ENCODE measurements around the gene SIVA1. TPM values are rescaled to one million over a fixed set of nuclear protein-coding genes. Genes with fewer than 3 reads are reported as not detected.

SIVA1 gene
- total RNA-seq, 6 experiments from 2014 or later = 38.1 to 252 (median 50.6) TPM

DNA sequence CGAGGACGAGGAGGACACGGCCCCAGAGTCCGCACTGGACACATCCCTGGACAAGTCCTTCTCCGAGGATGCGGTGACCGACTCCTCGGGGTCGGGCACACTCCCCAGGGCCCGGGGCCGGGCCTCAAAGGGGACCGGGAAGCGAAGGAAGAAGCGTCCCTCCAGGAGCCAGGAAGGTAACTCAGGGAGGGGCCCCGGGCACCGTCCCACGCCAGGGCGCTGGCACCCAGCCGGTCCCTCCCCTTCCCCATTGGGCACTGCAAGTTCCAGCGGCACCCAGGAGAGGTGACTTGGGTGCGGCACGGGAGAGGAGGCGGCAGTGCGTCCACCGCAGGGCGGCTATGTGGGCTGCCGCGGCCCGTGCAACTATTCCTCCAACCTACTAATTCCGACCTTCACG is 38.3 kb upstream of the SIVA1 start:
- Histone ChIP-seq H3K27ac (no peak overlapping the region), H3K9me3 (no peaks in the 10 kb centered on the region), H3K4me1 (no peaks in the 10 kb centered on the region), H3K27me3 (no peaks in the 10 kb centered on the region), H3K36me3 (peaks cover 0 to 58% (median 29%) of the 10 kb centered on the region in 4 donors), H3K4me3 (no peak overlapping the region)
- DNase-seq (no peak), ATAC-seq (no peak)
- intact Hi-C loops (cut with DNase I) = loop anchor here in 1 of 2 donors (5.0 kb wide), 1 partner anchor 62 kb away; no protein-coding TSS in a partner anchor
- WGBS (ENCODE audit: insufficient coverage, low coverage, low lambda C conversion rate, missing lambda C conversion rate) = 92% methylated on average over 13 of the region's 31 CpGs
- TF ChIP-seq, protein P1, sequence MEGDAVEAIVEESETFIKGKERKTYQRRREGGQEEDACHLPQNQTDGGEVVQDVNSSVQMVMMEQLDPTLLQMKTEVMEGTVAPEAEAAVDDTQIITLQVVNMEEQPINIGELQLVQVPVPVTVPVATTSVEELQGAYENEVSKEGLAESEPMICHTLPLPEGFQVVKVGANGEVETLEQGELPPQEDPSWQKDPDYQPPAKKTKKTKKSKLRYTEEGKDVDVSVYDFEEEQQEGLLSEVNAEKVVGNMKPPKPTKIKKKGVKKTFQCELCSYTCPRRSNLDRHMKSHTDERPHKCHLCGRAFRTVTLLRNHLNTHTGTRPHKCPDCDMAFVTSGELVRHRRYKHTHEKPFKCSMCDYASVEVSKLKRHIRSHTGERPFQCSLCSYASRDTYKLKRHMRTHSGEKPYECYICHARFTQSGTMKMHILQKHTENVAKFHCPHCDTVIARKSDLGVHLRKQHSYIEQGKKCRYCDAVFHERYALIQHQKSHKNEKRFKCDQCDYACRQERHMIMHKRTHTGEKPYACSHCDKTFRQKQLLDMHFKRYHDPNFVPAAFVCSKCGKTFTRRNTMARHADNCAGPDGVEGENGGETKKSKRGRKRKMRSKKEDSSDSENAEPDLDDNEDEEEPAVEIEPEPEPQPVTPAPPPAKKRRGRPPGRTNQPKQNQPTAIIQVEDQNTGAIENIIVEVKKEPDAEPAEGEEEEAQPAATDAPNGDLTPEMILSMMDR (IDR thresholded peaks at IDR 0.05) = no peak
- no peak for TF ChIP-seq POLR2A (IDR thresholded peaks at IDR 0.05)

DNA sequence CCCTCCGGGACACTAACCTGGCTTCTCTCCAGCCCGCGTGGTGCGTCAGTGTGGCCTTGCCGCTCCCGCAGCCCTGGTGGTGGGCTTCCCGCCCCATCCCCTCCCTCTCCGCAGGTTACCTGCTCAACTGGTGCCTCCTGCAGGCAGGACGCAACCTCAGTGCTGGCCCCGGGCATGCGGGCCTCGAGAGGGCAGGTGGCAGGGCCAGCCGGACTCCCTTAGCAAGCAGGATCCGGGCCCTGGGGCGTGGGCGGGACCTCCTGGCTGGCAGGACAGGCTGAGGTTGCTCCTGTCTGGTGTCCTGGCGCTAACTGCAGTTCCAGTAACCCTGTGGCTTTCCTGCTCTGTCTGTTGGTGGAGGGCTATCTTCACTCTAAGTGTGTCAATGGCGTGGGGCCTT is 37.5 kb upstream of the SIVA1 start:
- ATAC-seq (peak in 1 of 4 donors; percentile 9), DNase-seq (no peak)
- intact Hi-C loops (cut with DNase I) = no loop called here
- Histone ChIP-seq H3K36me3 (peaks cover 0 to 53% (median 26%) of the 10 kb centered on the region in 4 donors), H3K4me1 (no peaks in the 10 kb centered on the region), H3K4me3 (no peak overlapping the region), H3K27ac (no peak overlapping the region), H3K9me3 (no peaks in the 10 kb centered on the region), H3K27me3 (no peaks in the 10 kb centered on the region)
- no peak for TF ChIP-seq POLR2A (IDR thresholded peaks at IDR 0.05)
- TF ChIP-seq, protein P1 (IDR thresholded peaks at IDR 0.05) = no peak
- WGBS (ENCODE audit: insufficient coverage, low coverage, low lambda C conversion rate, missing lambda C conversion rate) = 86% methylated on average over 7 of the region's 18 CpGs

DNA sequence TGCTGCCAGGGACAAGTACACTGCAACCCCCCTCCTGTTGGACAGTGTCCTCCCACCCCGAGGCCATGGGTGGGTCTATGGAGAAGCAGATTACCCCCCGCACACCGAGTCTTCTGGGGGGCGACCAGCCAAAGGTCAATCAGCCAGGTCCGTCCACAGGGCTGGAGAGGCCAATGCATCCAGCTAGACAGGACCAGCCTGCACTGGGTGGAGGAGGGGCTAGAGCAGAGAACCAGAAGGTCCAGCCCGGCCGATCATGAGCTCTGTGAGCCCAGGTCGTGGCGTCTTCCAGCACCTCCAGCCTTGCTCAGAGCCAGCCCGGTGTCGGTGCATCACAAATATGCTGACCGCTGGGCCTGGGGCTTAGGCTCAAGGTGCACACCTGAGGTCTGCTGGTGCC is 37.1 kb upstream of the SIVA1 start:
- TF ChIP-seq POLR2A (IDR thresholded peaks at IDR 0.05) = no peak
- TF ChIP-seq, protein P1 (IDR thresholded peaks at IDR 0.05) = no peak
- whole genome bisulfite sequencing (ENCODE audit: insufficient coverage, low coverage, low lambda C conversion rate, missing lambda C conversion rate) = no CpG with 5 or more reads among the region's 12 CpGs
- H3K9me3 ChIP-seq = no peaks in the 10 kb centered on the region
- intact Hi-C loops (cut with DNase I) = no loop called here
- DNase-seq = no peak
- no peak for ATAC-seq
- no peak overlapping the region for H3K4me3 ChIP-seq
- H3K27ac ChIP-seq = no peak overlapping the region
- no peaks in the 10 kb centered on the region for H3K27me3 ChIP-seq
- no peaks in the 10 kb centered on the region for H3K4me1 ChIP-seq
- peaks cover 0 to 49% (median 22%) of the 10 kb centered on the region in 4 donors for H3K36me3 ChIP-seq

DNA sequence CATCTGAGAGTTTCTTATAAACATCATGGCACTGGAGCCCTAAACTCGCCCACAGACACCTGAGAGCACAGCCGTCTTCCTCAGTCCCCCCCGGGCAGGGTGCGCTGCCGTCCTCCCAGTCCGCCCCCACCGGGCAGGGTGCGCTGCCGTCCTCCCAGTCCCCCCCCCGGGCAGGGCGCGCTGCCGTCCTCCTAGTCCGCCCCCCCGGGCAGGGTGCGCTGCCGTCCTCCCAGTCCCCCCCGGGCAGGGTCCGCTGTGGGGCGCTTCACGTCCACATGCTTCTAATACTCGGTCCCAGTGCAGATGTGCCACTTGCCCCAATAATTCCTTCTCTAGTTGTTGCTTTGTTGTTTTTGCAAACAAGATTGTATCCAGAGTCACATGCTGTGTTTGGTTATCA is 35.8 kb upstream of the SIVA1 start:
- ATAC-seq (no peak), DNase-seq (no peak)
- Histone ChIP-seq H3K27ac (no peak overlapping the region), H3K9me3 (no peaks in the 10 kb centered on the region), H3K36me3 (peaks cover 0 to 36% (median 14%) of the 10 kb centered on the region in 4 donors), H3K27me3 (no peaks in the 10 kb centered on the region), H3K4me3 (no peak overlapping the region), H3K4me1 (no peaks in the 10 kb centered on the region)
- 93% methylated on average over 13 of the region's 22 CpGs for WGBS (ENCODE audit: insufficient coverage, low coverage, low lambda C conversion rate, missing lambda C conversion rate)
- TF ChIP-seq, protein P1 (IDR thresholded peaks at IDR 0.05) = no peak
- intact Hi-C loops (cut with DNase I) = no loop called here

DNA sequence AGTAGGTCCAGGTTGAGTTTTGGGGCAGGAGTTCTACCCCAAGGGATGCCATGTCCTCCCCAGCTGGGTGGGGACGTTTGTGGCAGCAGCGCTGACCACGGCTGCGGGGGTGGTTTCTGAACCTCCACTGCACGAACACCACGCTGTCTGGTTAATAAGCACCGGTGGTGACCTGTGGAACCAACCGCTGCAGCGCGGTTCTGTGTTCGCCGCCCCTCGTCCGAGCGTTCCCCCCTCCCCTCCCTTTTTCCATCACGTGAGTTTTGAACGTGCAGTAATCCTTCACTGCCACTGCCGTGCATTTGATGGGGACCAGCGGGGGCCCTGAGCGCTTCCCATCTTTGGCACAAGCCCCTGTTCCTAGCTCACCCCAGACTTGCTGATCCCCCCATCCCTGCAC is 35.3 kb upstream of the SIVA1 start:
- no peak overlapping the region for H3K27ac ChIP-seq
- peaks cover 0 to 31% (median 11%) of the 10 kb centered on the region in 4 donors for H3K36me3 ChIP-seq
- H3K9me3 ChIP-seq = no peaks in the 10 kb centered on the region
- no peaks in the 10 kb centered on the region for H3K4me1 ChIP-seq
- TF ChIP-seq, protein P1 (IDR thresholded peaks at IDR 0.05) = no peak
- TF ChIP-seq POLR2A (IDR thresholded peaks at IDR 0.05) = no peak
- intact Hi-C loops (cut with DNase I) = no loop called here
- H3K27me3 ChIP-seq = no peaks in the 10 kb centered on the region
- H3K4me3 ChIP-seq = no peak overlapping the region
- DNase-seq (no peak), ATAC-seq (no peak)
- 77% methylated on average over 18 of the region's 20 CpGs for WGBS (ENCODE audit: insufficient coverage, low coverage, low lambda C conversion rate, missing lambda C conversion rate)

All from right lobe of liver (tissue), 6 donors.